Gastrocnemius medialis (tissue), 4 donors: ENCODE data around the gene GALP. TPM values are rescaled to one million over a fixed set of nuclear protein-coding genes. Genes with fewer than 3 reads are reported as not detected.
"Not testable (repeated sequence)": the region's sequence is repeated elsewhere in the genome, so short reads cannot be mapped to it uniquely, and the experiment has no call there.

Experiments used
- ATAC-seq, 2 donors: fragments of 150-250 bp; one replicate each; pipeline ENCODE4 v1.9.1; 2016
- DNase-seq, 2 donors: peaks; one replicate each; pipeline ENCODE4 v3.0.0-alpha.2; 2019
- H3K27ac ChIP-seq, 4 donors: fragments of 200-600 bp; sonication (generic); 1 replicate in 1 of 4; 2 replicates in 3 of 4; pipeline ENCODE4 v1.5.1; 2016 to 2018; ENCODE audit warnings: mild to moderate bottlenecking in 2 of 4, moderate library complexity in 1 of 4
- H3K27me3 ChIP-seq, 3 donors: fragments of 200-600 bp; sonication (generic) in 2 of 3; 1 replicate in 1 of 3; 2 replicates in 2 of 3; pipeline versions ENCODE4 v1.5.1 to v1.6.0; 2016 to 2019; ENCODE audit warnings: mild to moderate bottlenecking in 1 of 3, moderate library complexity in 1 of 3
- H3K36me3 ChIP-seq, 2 donors: fragments of 200-600 bp; sonication (generic) in 1 of 2; one replicate each; pipeline ENCODE4 v1.5.1; 2017 to 2018
- H3K4me1 ChIP-seq, 2 donors: fragments of 200-600 bp; sonication (generic) in 1 of 2; one replicate each; pipeline ENCODE4 v1.5.1; 2016 to 2017; ENCODE audit warnings: mild to moderate bottlenecking in 2 of 2
- H3K4me3 ChIP-seq, 4 donors: fragments of 200-600 bp; sonication (generic) in 3 of 4; 1 replicate in 1 of 4; 2 replicates in 3 of 4; pipeline ENCODE4 v1.5.1; 2016 to 2019; ENCODE audit warnings: mild to moderate bottlenecking in 2 of 4
- H3K9me3 ChIP-seq, 3 donors: fragments of 200-600 bp; sonication (generic) in 2 of 3; 1 replicate in 1 of 3; 2 replicates in 2 of 3; pipeline ENCODE4 v1.5.1; 2016 to 2019
- CTCF ChIP-seq, 5 experiments: fragments of 450-650 bp in 3 of 5; fragments of 200-600 bp in 2 of 5; sonication (generic) in 2 of 5; IDR thresholded peaks in 4 of 5; conservative IDR thresholded peaks in 1 of 5; 1 replicate in 4 of 5; 2 replicates in 1 of 5; pipeline ENCODE4 v1.5.1; 2016 to 2019; ENCODE audit warnings: antibody characterized with exemption in 5 of 5, mild to moderate bottlenecking in 3 of 5, moderate library complexity in 3 of 5
- POLR2A ChIP-seq, 2 donors: fragments of 450-650 bp; IDR thresholded peaks; one replicate each; pipeline ENCODE4 v1.6.1; 2017; ENCODE audit warnings: antibody characterized with exemption in 2 of 2, mild to moderate bottlenecking in 2 of 2, moderate library complexity in 2 of 2
- in situ Hi-C, 4 donors: fragments of 200-750 bp; cut with MboI; loops; one replicate each; pipeline versions ENCODE4 v1.15.0 to v1.8.0; 2017; ENCODE audit warnings: low sequenced_read_pairs in 4 of 4
- intact Hi-C: fragments of 100-400 bp; cut with DNase I; formaldehyde crosslinking; loops from one replicate; pipeline ENCODE4 v1.15.1; 2023; ENCODE audit warnings: low total_unique reads
- total RNA-seq, 4 donors: library from RNA; depleted of rRNA; stranded (reverse); fragments of >200 nt; gene quantifications; one replicate each; pipeline versions ENCODE4 v1.1.0 to v1.2.3, GENCODE V29; 2016

Gene GALP
- total RNA-seq, 4 donors from 2014 or later = not detected

GRCh38 chr19:56145698-56146097, 30.1 kb upstream of the GALP start:
- DNase-seq (no peak), ATAC-seq (no peak)
- H3K36me3 ChIP-seq = peaks cover 0 to 12% of the 10 kb centered on the region in 2 donors
- in situ Hi-C loops (no loop called here), intact Hi-C loops (loop anchor here (10.0 kb wide), 1 partner anchor 449 kb away; the partner anchor contains the start of gene ZNF71)
- H3K27ac ChIP-seq = no peak overlapping the region
- no peaks in the 10 kb centered on the region for H3K27me3 ChIP-seq
- no peaks in the 10 kb centered on the region for H3K9me3 ChIP-seq
- TF ChIP-seq POLR2A (IDR thresholded peaks at IDR 0.05) (no peak), CTCF (IDR thresholded peaks at IDR 0.05 in 4 of 5, conservative IDR thresholded peaks at IDR 0.05 in 1 of 5) (no peak)
- peaks cover 12 to 24% of the 10 kb centered on the region in 2 donors for H3K4me1 ChIP-seq
- H3K4me3 ChIP-seq = no peak overlapping the region

- no peaks in the 10 kb centered on the region for H3K27me3 ChIP-seq
- ATAC-seq (no peak), DNase-seq (no peak)
- in situ Hi-C loops = no loop called here
- H3K36me3 ChIP-seq = peaks cover 0 to 12% of the 10 kb centered on the region in 2 donors
- no peaks in the 10 kb centered on the region for H3K9me3 ChIP-seq
- intact Hi-C loops = loop anchor here (10.0 kb wide), 1 partner anchor 448 kb away; the partner anchor contains the start of gene ZNF71
- H3K4me1 ChIP-seq = peaks cover 9 to 20% of the 10 kb centered on the region in 2 donors
- no peak overlapping the region for H3K27ac ChIP-seq
- H3K4me3 ChIP-seq = no peak overlapping the region
- TF ChIP-seq CTCF (IDR thresholded peaks at IDR 0.05 in 4 of 5, conservative IDR thresholded peaks at IDR 0.05 in 1 of 5) (no peak), POLR2A (IDR thresholded peaks at IDR 0.05) (no peak)
These were observed 28.9 kb upstream of the GALP start for GRCh38 chr19:56146904-56147303.

DNA sequence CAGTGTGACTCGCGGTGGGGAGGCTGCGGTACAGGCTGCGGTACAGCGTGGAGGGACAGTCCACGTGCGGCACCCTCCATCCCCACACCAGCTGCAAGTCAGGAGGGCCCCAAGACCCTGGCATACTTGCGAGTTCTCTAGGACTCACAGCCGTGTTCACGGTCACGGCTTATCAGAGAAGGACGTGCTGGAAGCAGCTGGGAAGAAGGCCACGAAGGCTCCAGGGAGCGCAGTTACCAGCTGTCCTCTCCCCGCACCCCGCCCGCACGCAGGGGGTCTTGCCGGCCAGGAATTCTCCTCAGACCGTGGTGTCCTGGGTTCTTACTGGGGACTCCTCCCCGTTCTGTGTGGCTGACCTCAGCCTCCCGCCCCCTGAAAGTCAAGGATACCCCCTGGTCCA, 28.5 kb upstream of the GALP start:
- in situ Hi-C loops = no loop called here

GRCh38 chr19:56148096-56148495, 27.7 kb upstream of the GALP start:
- Histone ChIP-seq H3K9me3 (no peaks in the 10 kb centered on the region), H3K27me3 (no peaks in the 10 kb centered on the region), H3K36me3 (peaks cover 0 to 12% of the 10 kb centered on the region in 2 donors), H3K4me3 (no peak overlapping the region), H3K27ac (no peak overlapping the region), H3K4me1 (peaks cover 11 to 13% of the 10 kb centered on the region in 2 donors)
- in situ Hi-C loops = no loop called here
- no peak for ATAC-seq
- intact Hi-C loops = loop anchor here (10.0 kb wide), 1 partner anchor 447 kb away; the partner anchor contains the start of gene ZNF71
- DNase-seq = no peak
- no peak for TF ChIP-seq POLR2A (IDR thresholded peaks at IDR 0.05)
- TF ChIP-seq CTCF (IDR thresholded peaks at IDR 0.05 in 4 of 5, conservative IDR thresholded peaks at IDR 0.05 in 1 of 5) = no peak

More for the DNA sequence above, 28.5 kb upstream of the GALP start:
- intact Hi-C loops = loop anchor here (10.0 kb wide), 1 partner anchor 447 kb away; the partner anchor contains the start of gene ZNF71
- Histone ChIP-seq H3K4me1 (peaks cover 8 to 16% of the 10 kb centered on the region in 2 donors), H3K9me3 (no peaks in the 10 kb centered on the region), H3K36me3 (peaks cover 0 to 12% of the 10 kb centered on the region in 2 donors), H3K27me3 (no peaks in the 10 kb centered on the region), H3K4me3 (no peak overlapping the region), H3K27ac (no peak overlapping the region)
- ATAC-seq = no peak
- TF ChIP-seq POLR2A (IDR thresholded peaks at IDR 0.05) = no peak
- no peak for TF ChIP-seq CTCF (IDR thresholded peaks at IDR 0.05 in 4 of 5, conservative IDR thresholded peaks at IDR 0.05 in 1 of 5)
- DNase-seq = no peak

DNA sequence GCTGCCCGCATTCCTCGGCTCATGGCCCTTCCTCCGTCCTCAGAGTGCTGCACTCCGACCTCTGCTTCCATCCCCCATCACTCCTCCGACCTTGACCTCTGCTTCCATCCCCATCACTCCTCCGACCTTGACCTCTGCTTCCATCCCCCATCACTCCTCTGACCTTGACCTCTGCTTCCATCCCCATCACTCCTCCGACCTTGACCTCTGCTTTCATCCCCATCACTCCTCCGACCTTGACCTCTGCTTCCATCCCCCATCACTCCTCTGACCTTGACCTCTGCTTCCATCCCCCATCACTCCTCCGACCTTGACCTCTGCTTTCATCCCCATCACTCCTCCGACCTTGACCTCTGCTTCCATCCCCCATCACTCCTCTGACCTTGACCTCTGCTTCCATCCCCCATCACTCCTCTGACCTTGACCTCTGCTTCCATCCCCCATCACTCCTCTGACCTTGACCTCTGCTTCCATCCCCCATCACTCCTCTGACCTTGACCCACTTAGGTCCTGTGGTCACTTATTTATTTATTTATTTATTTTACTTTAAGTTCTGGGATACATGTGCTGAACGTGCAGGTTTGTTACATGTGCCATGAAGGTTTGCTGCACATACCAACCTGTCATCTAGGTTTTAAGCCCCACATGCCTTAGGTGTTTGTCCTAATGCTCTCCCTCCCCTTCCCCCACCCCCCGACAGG, 26.7 kb upstream of the GALP start:
- not testable (repeated sequence) for DNase-seq

More for the DNA sequence above, 26.7 kb upstream of the GALP start:
- H3K27ac ChIP-seq, in situ Hi-C loops, ATAC-seq, H3K27me3 ChIP-seq, H3K9me3 ChIP-seq, H3K4me3 ChIP-seq: not testable (repeated sequence)
- intact Hi-C loops = loop anchor here (10.0 kb wide), 1 partner anchor 446 kb away; the partner anchor contains the start of gene ZNF71
- Histone ChIP-seq H3K4me1 (peaks cover 17 to 20% of the 10 kb centered on the region in 2 donors), H3K36me3 (peaks cover 0 to 12% of the 10 kb centered on the region in 2 donors)
